GM20431 (cell line): ENCODE data around the gene WNK2.

Experiments used
- in situ Hi-C: fragments of 300-500 bp; cut with MseI, MboI; formaldehyde crosslinking; loops from one replicate; pipeline ENCODE4 v1.15.0; 2020; ENCODE audit warnings: low sequenced_read_pairs; ENCODE audit not compliant: unreplicated experiment

WNK2 gene

DNA sequence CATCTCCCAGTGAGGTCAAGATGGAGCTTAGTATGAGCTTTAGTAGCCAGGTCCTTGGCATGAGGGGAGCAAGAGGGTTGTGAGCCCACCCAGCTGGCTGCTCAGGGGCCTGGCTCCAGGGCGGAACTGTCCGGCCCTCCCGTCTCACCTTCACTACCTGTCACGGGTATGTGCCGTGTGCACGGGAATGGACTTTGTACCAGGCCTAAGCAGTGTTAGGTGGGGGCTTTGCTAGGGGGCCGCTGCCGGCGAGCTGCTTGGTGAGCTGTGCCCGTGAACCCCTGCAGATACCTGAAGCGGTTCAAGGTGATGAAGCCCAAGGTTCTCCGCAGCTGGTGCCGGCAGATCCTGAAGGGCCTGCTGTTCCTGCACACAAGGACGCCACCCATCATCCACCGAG lies 46.7 kb downstream of the WNK2 start:
- in situ Hi-C loops = no loop called here

DNA sequence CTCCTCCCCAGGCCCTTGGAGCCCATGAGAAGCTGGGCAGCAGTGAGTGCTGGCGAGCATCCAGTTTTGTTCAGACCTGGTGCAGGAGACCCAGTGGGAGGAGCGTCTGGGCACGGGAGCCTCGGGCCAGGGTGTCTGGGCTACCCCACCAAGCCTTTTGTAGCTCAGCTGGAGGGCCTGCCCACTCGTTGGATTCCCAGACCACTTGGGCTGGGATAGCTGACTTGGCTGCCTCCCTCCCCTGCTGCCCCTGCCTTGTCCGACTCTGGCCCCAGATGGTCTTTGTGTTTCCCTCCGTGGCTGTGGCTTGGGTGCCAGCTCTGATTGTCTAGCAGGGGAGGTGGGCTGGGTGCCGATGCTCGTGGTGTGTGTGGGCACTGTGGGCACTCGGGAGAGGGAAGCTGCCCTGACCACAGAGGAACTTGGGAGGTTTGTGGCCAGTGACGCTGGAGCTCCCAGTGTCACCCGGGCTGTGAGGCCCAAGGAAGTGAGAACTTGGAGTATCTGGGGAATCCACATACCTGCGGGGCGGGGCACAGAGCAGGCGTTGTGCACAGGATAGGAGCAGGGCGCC lies 47.3 kb downstream of the WNK2 start:
- in situ Hi-C loops = no loop called here

DNA sequence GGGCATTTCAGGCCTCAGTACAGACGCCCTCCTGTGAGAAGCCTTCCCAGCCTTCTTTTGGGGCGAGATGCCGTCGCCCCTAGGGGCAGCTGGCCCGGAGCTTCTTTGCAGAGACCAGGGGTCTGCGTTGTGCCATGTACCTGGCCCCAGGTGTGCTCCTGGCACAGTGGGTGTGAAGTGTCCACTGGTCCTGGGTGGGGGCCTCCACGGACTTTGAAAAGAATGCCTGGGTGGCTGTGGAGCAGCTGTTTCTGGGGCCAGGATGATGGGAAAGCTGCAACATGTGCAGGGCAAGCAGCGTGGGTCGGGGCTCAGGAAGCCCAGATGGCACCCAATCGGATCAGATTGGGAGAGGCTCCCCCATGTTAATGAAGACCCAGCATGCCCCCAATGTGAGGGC lies 47.8 kb downstream of the WNK2 start:
- in situ Hi-C loops = no loop called here

DNA sequence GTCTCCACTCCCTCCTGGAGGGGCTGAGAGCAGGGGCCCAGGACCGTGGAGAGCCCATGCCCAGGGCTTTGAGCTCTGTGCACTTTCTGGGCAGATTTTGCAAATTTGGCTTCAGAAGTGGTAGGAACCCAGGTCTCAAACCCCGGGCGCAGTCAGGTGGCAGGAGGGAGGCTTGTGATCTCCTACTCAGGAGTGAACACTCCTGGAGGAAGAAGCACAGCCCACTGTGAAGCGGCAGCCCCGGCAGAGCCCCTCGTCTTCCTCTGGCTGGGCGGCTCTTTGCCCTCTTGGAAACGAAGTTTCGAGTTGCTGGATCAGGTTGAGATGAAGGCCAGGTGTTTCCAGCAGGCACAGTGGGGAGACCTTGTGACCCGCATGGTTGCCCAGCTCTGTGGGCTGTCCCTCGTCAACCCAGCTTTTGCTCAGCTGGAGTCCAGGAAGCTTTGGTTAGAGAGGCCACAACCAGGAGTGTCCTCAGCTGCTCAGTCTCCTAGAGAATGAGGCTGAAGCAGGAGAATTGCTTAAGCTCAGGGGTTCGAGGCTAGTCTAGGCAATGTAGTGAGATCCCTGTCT lies 48.5 kb downstream of the WNK2 start:
- in situ Hi-C loops = no loop called here

DNA sequence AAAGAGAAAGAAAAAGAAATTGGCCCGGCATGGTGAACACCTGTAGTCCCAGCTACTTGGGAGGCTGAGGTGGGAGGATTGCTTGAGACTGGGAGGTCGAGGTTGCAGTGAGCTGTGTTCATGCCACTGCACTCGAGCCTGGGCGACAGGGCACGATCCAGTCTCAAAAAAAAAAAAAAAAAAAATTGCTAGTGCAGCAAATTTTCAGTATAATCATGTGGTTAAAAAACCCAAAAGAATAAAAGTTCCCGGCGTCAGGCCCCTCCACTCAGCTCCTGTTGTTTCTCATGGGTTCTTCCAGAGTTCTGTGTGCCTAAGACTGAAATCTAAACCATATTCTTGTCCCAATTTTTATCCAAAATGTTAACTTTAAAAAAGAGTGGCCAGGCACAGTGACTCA lies 49.1 kb downstream of the WNK2 start:
- in situ Hi-C loops = no loop called here

DNA sequence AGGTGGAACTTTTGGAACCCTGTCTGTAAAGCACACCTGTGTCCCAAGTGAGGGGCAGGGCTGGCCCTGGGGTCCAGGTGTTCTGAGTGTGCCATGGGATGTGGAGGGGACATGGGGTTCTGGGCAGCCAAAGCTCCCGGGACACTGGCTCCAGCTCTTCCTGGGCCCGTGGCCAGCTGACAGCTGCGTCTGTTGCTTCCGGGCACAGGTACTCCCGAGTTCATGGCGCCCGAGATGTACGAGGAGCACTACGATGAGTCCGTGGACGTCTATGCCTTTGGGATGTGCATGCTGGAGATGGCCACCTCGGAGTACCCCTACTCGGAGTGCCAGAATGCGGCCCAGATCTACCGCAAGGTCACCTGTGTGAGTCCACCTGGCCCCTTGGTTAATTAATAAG lies 50.7 kb downstream of the WNK2 start:
- in situ Hi-C loops = no loop called here

DNA sequence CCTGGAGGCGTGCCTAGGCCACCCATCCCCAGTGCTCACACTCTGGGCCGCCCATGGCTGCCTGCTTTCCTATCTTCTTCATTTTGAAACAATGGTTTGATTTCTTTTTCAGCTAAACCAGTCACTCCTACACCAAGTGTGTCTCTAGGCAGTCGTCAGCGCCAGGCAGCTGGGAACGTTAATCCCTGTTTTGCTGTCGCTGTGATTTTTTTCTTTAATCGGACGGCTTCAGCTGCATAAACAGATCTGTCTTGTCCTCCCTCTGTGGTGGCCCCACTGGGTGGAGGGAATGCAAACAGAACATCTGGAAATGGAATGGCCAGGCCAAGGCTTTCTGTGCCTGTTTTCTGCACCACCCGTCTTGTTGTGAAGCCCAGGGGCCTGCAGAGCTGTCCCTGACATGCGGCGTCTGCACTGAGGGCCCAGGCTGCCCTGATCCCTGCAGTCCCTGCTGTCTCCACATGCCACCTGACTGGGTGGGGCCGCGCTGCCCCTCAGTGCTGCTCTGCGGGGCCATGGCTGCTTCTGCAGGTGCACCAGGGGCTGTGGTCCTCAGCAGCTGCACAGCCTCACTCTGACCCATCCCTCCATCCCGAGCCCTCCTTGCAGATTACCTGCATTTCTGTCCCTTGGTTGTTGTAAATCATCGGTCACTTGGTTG lies 51.5 kb downstream of the WNK2 start:
- in situ Hi-C loops = no loop called here

DNA sequence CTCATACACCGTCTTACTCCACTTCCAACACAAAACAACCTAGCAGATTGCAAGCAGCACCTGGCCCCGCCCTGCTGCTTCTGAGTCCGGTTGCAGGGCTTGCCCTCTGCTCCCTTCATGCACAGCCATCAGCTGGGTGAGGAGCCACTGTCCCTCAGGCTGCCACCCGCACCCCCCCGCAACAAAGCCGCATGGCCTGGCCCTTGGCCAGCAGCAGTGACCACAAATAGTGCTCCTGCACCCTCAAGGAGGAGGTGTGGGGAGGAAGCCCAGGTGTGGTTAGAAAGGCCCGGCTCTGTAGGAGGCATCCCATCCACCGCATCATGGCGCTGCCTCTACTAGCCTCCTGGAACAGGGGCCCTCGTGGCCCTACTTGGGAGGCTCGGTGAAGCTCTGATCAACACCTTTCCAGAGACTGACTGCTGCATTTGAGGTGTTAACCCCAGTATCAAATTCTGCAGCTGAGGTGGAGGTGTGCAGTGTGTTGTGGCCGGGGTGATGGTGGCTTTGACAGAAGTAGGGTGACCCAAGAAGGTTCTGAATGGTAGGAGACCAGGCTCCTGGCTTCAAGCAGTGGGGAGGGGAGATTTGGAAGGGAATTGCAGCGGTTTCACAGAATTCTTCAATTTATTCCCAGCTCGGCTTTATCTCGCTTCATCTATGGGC lies 52.7 kb downstream of the WNK2 start:
- in situ Hi-C loops = no loop called here

DNA sequence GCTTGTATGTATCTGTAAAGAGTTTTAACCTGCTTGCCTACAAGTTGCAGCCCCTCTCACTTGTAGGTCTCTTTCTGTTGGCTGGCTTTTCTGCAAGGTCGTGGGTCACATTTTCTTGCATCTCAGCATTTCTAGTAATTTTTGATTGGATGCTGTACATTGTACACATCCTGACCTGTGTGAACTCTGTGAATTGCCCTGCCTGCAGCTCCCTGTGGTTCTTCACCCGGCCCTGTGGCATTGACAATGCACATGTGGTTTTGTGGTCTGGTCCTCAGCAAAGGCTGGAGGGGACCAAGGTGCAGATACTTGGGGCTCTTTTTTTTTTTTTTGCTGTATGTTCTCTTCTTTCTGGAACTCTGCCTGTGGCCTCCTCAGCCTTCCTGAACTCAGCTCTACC lies 53.6 kb downstream of the WNK2 start:
- in situ Hi-C loops = no loop called here

DNA sequence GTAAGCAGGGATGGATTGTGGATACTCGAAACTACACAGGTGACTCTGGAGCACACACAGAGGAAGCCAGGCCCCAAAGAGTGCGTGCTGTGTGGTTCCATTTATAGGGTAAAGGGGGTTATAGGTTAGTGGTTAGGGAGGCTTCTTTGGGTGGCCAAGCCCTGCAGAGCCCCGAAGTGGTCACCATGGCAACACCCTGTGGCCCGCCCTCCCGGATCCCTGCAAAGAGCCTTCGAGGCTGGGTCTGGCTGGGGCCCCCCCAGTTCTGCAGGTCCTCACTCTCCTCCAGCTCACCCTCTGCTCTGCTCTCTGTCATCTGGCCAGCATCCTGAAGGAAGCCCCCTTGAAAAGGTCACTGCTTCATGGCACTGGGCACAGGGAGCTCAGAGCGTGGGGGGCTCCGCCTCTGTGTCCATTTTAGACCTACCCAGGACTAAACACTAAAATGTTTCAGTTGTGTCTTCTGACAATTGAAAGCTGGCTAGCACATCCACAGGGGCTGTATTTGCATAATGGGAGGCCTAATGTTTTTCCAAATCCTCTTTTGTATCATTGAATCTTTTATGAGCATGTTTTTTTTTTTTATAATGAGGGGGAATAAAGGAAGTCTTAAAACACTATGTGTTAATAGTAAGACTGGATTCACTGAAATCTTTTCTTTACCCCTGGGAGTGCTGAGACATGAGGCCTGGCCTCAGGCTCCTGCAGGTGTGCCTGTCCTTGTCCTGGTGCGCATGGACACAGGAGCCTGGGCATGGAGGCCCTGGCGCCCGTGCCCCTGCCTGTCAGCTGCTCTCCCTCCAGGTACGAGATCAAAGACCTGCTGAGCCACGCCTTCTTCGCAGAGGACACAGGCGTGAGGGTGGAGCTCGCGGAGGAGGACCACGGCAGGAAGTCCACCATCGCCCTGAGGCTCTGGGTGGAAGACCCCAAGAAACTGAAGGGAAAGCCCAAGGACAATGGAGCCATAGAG lies 55.3 kb downstream of the WNK2 start:
- in situ Hi-C loops = no loop called here

DNA sequence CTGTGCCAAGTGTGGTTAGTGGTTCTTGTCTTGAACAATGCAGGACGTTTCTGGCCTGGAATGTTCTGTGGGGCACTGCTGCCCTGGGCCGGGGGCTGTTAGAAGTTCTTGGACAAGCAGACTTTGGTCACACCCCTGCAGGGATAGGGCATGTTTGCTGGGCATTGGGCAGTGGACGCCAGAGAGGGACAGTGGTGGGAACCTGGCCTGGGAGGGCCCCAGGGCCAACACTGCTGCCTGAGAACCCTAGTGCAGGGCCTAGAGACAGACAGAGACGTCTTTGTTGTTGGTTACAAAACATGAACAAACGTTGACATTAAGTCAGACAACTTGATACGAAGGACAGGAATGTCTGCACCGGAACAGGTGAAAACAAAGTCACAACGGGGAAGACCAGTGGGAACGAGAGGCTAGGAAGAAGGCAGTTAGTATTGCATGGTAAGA lies 57.0 kb downstream of the WNK2 start:
- in situ Hi-C loops = no loop called here

DNA sequence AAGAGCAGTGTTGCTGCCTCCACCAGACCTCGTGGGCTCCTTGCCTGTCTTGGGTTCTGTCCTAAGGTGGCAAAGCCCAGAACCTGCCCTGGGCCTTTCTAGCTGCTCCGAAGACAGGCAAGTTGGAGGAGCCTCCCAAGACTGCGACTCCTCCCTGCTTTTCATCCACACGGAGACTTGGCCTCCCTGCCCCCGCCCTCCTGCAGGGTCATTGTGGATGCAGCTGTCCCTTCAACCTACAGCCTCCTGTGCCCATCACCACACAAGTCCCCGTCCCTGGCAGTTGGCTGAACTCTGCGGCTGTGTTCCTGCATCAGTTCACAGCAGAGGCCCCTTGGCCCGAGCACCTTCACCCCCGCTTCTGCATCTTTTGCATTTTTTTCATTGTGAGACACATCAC lies 59.2 kb downstream of the WNK2 start:
- in situ Hi-C loops = no loop called here

DNA sequence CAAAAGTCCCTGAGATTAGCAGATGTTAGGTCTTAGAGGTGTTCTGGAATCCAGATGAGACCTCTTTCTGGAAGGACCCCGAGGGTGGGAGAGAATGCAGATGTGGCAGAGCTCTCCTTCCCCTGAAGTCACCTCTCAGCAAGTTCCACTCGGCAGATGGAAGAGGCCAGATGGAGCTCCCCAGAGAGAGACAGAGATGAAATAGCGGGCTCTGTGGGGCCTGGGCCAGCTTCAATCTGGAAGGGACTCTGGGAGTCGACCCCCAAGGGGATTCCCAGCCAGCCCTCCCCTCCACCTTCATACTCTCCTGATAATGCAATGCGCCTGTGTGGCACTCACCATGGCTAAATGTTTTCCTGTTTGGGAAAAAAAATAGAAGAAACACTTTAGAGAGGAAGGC lies 60.2 kb downstream of the WNK2 start:
- in situ Hi-C loops = no loop called here

DNA sequence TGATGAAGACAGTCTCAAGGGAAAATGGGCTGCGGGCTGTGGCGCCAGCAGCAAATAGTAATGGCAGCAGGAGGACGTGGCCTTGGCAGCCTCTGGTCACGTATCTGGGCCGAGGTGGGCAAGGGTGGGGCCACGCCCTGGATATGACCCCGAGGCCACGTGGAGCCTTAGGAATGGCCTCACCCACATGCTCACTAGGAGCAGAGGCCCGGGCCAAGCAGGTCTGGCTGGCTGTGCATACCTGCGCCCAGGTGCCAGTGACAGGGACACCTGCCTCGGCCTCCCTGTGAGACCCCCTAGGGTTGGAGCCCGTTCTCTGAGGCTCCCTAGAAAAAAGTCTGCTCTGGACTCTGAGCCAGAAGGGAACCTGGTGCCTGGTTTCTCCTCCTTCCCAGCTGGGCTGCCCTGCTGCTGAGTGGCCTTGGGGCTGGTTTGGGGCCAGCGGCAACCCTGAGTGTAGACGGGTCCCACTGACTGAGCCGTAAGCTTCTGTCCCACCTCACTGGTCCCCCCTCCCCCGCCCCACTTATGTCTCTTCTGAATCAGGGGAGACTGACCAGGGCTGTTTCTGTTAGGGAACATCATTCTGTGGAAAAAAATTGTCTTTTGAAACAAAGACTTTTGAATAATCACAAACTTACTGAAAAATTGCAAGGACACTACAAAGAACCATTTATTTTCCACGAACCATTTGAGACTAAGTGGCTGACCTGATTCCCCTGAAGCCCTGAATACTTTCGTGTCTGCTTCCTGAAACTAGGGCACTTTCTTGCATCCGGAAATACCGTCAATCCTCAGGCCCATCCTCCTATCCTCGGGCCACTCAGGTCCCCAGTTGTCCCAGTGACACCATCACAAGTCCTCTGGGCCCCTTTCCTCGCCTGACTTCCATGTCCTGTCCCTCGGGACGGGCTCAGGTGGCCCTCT lies 60.8 kb downstream of the WNK2 start:
- in situ Hi-C loops = no loop called here

DNA sequence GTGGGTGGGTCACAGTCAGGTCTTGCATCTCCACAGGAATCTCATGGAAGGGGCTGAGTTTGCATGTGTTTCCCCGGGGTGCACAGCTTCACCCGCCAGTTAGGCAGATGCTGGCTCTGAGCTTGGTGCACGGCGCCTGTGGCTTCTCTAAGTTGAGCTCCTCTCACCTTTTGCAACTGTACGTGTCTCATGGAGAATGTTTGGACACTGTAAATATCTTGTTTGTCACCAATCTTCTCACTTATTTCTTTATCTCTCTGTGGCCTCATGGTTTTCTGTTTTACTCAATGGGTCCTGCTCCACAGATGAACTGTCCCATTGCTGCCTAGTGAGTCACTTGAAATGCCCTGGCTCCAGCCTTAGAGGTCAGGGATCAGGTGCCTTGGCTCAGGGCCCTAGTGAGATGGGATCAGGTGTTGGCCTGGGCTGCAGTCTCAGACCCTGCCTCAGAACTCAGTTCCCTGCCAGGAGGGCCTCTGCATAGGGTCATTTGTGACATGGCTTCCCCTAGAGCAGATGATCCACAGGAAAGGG lies 61.6 kb downstream of the WNK2 start:
- in situ Hi-C loops = no loop called here

DNA sequence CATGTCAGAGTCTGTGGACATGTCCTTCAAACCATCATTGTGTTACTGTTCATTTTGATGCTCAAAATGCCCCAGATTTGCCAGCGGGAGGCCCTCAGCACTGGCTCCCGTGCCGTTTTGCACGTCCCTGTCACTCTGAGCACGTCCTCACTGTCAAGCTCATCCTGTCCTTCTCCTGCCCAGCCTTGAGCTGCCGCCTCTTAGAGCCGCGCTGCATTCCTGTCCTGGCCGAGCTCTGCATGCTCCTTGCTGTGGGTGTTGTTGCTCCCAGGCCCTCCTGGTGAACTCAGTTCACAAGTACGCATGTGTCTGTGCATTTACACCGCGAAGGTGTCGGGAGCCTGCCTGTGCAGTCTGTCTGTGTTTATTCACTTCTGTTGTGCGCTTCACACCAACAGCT lies 62.2 kb downstream of the WNK2 start:
- in situ Hi-C loops = no loop called here

DNA sequence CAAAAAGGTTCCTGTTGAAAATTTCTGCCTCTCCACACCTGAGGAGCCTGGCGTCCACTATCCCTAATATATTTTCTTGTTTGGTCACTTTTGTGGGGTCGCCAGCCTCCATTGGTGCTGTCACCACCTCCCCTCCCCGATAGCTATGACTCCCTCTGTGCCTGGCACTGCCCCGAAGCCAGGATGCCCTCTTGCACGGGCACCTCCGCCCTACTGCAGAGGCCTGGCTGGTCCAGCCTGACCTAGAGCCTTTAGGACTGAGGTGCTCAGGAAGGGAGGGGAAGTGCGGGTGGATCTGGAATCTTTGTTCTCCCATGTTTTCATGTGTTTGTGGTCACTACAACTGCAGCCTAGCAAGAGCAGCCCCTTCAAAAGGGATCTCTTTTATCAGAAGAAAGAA lies 62.6 kb downstream of the WNK2 start:
- in situ Hi-C loops = no loop called here

DNA sequence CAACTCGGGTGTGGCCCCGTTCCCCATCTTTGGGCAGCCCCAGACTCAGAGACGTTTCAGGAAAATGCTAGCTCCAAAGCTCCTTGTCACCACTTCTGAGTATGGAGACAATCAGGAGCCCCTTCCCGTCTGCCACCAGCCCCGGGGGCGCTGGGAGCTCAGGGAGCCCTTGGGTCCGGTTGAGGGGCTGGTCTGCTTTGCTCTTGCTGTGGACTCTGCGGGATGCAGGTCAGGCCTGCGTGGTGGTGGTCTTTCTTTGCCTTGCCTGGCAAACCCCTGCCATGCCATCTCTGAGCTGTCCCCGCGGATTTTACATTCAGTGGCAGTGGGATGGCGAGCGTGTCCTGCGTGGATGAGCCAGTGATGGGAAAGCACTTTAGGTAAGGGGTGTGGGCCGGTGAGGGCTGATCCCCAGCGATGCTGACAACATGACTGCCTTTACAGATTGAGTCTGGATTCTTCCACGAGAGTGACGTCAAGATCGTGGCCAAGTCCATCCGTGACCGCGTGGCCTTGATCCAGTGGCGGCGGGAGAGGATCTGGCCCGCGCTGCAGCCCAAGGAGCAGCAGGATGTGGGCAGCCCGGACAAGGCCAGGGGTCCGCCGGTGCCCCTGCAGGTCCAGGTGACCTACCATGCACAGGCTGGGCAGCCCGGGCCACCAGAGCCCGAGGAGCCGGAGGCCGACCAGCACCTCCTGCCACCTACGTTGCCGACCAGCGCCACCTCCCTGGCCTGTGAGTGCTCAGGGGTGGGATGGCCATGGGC lies 63.3 kb downstream of the WNK2 start:
- in situ Hi-C loops = no loop called here
